ENCODE data around the gene TRIP12. TPM values are rescaled to one million over a fixed set of nuclear protein-coding genes. Genes with fewer than 3 reads are reported as not detected.

Gene TRIP12
- total and polyA plus RNA-seq, 2 experiments from 2014 or later: 21.5 to 133 TPM

DNA sequence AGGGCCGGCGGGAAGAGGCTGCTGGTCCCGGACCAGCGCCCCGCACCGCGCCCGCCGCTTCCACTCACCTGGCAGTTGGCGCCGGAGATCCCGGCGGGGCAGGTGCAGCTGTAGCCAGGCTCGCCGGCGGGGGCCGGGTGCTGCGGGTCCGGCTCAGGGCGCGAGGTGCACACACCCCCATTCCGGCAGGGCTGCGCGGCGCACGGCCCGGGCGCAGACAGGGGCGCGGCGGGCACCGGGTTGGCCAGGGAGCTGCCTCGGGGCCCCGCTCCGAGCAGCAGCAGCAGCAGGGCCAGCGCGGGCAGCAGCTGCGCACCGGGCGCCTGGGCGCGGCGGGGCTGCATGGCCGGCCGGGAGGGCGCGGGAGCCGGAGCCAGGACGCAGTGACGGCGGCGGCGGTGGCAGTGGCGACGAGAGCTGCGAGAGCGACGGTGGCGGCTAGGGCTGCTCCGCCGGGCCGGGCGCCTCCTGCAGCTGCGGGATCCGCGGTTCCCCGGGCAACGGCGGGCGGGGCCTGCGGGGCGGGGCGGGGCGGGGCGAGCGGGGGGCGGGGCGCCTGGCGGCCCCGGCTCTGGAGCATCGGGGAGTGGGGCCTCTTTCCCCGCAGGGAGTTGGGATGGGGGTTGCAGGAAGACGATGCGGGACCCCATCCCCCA is 207.6 kb downstream of the TRIP12 start, which contains the start of gene DNER:
Gene DNER (minus strand): TSS at position 476 of the 656 bp plus-strand sequence. CDS start 132 bp downstream, at position 344.
- peak within 1 kb of the TSS; percentile 93 for H2AFZ ChIP-seq
- no peak within 1 kb of the TSS for H3K27ac Mint-ChIP-seq

More for the DNA sequence above, 207.6 kb downstream of the TRIP12 start, which contains the start of gene DNER:
- H3K36me3 Mint-ChIP-seq (ENCODE audit: low read depth): no peaks in the 10 kb centered on the region
- Histone ChIP-seq H3F3A (replicated peaks; ENCODE audit: low read depth) (no peaks in the 10 kb centered on the region; the same call in 1 of the 2 replicates), H3K27me3 (ENCODE audit: insufficient read depth) (peaks cover 38% of the 10 kb centered on the region), H3K79me2 (replicated peaks; ENCODE audit: insufficient read depth) (no peaks in the 10 kb centered on the region), H3K4me2 (peak within 1 kb of the TSS; percentile 93), H3K4me1 (ENCODE audit: insufficient read depth) (peaks cover 11% of the 10 kb centered on the region; the same call in 1 of the 2 replicates), H4K20me1 (replicated peaks; ENCODE audit: insufficient read depth) (no peaks in the 10 kb centered on the region), H3K9me2 (ENCODE audit: insufficient read depth) (no peaks in the 10 kb centered on the region), H3K4me3 (peak within 1 kb of the TSS; percentile 71), H3K36me3 (ENCODE audit: insufficient read depth) (no peaks in the 10 kb centered on the region), H3K27ac (ENCODE audit: low read depth) (no peak within 1 kb of the TSS)
- ATAC-seq (peak; percentile 41), DNase-seq (ENCODE audit: low spot score) (peak; percentile 72)
- H3K4me3 Mint-ChIP-seq: peak within 1 kb of the TSS; percentile 82
- peaks cover 11% of the 10 kb centered on the region for H3K4me1 Mint-ChIP-seq
- no peak for TF ChIP-seq NANOG (IDR thresholded peaks at IDR 0.05; ENCODE audit: borderline replicate concordance)
- TF ChIP-seq, protein P1, sequence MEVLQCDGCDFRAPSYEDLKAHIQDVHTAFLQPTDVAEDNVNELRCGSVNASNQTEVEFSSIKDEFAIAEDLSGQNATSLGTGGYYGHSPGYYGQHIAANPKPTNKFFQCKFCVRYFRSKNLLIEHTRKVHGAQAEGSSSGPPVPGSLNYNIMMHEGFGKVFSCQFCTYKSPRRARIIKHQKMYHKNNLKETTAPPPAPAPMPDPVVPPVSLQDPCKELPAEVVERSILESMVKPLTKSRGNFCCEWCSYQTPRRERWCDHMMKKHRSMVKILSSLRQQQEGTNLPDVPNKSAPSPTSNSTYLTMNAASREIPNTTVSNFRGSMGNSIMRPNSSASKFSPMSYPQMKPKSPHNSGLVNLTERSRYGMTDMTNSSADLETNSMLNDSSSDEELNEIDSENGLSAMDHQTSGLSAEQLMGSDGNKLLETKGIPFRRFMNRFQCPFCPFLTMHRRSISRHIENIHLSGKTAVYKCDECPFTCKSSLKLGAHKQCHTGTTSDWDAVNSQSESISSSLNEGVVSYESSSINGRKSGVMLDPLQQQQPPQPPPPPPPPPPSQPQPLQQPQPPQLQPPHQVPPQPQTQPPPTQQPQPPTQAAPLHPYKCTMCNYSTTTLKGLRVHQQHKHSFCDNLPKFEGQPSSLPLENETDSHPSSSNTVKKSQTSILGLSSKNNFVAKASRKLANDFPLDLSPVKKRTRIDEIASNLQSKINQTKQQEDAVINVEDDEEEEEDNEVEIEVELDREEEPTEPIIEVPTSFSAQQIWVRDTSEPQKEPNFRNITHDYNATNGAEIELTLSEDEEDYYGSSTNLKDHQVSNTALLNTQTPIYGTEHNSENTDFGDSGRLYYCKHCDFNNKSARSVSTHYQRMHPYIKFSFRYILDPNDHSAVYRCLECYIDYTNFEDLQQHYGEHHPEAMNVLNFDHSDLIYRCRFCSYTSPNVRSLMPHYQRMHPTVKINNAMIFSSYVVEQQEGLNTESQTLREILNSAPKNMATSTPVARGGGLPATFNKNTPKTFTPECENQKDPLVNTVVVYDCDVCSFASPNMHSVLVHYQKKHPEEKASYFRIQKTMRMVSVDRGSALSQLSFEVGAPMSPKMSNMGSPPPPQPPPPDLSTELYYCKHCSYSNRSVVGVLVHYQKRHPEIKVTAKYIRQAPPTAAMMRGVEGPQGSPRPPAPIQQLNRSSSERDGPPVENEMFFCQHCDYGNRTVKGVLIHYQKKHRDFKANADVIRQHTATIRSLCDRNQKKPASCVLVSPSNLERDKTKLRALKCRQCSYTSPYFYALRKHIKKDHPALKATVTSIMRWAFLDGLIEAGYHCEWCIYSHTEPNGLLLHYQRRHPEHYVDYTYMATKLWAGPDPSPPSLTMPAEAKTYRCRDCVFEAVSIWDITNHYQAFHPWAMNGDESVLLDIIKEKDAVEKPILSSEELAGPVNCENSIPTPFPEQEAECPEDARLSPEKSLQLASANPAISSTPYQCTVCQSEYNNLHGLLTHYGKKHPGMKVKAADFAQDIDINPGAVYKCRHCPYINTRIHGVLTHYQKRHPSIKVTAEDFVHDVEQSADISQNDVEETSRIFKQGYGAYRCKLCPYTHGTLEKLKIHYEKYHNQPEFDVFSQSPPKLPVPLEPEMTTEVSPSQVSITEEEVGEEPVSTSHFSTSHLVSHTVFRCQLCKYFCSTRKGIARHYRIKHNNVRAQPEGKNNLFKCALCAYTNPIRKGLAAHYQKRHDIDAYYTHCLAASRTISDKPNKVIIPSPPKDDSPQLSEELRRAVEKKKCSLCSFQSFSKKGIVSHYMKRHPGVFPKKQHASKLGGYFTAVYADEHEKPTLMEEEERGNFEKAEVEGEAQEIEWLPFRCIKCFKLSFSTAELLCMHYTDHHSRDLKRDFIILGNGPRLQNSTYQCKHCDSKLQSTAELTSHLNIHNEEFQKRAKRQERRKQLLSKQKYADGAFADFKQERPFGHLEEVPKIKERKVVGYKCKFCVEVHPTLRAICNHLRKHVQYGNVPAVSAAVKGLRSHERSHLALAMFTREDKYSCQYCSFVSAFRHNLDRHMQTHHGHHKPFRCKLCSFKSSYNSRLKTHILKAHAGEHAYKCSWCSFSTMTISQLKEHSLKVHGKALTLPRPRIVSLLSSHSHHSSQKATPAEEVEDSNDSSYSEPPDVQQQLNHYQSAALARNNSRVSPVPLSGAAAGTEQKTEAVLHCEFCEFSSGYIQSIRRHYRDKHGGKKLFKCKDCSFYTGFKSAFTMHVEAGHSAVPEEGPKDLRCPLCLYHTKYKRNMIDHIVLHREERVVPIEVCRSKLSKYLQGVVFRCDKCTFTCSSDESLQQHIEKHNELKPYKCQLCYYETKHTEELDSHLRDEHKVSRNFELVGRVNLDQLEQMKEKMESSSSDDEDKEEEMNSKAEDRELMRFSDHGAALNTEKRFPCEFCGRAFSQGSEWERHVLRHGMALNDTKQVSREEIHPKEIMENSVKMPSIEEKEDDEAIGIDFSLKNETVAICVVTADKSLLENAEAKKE (CRISPR knock-in tag; IDR thresholded peaks at IDR 0.05): no peak
- no peak for TF ChIP-seq CREB1 (CRISPR knock-in tag; IDR thresholded peaks at IDR 0.05; ENCODE audit: low read depth)
- TF ChIP-seq POLR2AphosphoS5 (IDR thresholded peaks at IDR 0.05; ENCODE audit: low read depth): no peak
- TF ChIP-seq ZNF114 (CRISPR knock-in tag; IDR thresholded peaks at IDR 0.05): no peak
- TF ChIP-seq, protein P2, sequence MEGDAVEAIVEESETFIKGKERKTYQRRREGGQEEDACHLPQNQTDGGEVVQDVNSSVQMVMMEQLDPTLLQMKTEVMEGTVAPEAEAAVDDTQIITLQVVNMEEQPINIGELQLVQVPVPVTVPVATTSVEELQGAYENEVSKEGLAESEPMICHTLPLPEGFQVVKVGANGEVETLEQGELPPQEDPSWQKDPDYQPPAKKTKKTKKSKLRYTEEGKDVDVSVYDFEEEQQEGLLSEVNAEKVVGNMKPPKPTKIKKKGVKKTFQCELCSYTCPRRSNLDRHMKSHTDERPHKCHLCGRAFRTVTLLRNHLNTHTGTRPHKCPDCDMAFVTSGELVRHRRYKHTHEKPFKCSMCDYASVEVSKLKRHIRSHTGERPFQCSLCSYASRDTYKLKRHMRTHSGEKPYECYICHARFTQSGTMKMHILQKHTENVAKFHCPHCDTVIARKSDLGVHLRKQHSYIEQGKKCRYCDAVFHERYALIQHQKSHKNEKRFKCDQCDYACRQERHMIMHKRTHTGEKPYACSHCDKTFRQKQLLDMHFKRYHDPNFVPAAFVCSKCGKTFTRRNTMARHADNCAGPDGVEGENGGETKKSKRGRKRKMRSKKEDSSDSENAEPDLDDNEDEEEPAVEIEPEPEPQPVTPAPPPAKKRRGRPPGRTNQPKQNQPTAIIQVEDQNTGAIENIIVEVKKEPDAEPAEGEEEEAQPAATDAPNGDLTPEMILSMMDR (conservative IDR thresholded peaks at IDR 0.05; ENCODE audit: low read depth in 2 of 2): no peak
- TF ChIP-seq, protein P3, sequence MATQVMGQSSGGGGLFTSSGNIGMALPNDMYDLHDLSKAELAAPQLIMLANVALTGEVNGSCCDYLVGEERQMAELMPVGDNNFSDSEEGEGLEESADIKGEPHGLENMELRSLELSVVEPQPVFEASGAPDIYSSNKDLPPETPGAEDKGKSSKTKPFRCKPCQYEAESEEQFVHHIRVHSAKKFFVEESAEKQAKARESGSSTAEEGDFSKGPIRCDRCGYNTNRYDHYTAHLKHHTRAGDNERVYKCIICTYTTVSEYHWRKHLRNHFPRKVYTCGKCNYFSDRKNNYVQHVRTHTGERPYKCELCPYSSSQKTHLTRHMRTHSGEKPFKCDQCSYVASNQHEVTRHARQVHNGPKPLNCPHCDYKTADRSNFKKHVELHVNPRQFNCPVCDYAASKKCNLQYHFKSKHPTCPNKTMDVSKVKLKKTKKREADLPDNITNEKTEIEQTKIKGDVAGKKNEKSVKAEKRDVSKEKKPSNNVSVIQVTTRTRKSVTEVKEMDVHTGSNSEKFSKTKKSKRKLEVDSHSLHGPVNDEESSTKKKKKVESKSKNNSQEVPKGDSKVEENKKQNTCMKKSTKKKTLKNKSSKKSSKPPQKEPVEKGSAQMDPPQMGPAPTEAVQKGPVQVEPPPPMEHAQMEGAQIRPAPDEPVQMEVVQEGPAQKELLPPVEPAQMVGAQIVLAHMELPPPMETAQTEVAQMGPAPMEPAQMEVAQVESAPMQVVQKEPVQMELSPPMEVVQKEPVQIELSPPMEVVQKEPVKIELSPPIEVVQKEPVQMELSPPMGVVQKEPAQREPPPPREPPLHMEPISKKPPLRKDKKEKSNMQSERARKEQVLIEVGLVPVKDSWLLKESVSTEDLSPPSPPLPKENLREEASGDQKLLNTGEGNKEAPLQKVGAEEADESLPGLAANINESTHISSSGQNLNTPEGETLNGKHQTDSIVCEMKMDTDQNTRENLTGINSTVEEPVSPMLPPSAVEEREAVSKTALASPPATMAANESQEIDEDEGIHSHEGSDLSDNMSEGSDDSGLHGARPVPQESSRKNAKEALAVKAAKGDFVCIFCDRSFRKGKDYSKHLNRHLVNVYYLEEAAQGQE (IDR thresholded peaks at IDR 0.05; ENCODE audit: unreplicated experiment): no peak
- TF ChIP-seq EZH2 (IDR thresholded peaks at IDR 0.05; ENCODE audit: low read depth, unreplicated experiment): no peak
- H3K27me3 Mint-ChIP-seq (ENCODE audit: insufficient read depth, low read depth, poor library complexity): peaks cover 30% of the 10 kb centered on the region
- H3K9me3 Mint-ChIP-seq: no peaks in the 10 kb centered on the region; the same call in 2 of the 3 replicates

All from GM23338 (cell line).